Astrocyte (in vitro differentiated cells and primary cell): ENCODE measurements around the gene EMC10. TPM values are rescaled to one million over a fixed set of nuclear protein-coding genes. Genes with fewer than 3 reads are reported as not detected.
"Not testable (repeated sequence)": the region's sequence is repeated elsewhere in the genome, so short reads cannot be mapped to it uniquely, and the experiment has no call there.

Source experiments
- DNase-seq: peaks from one replicate; pipeline ENCODE4 v3.0.0-alpha.2; 2010; ENCODE audit warnings: low read depth
- FAIRE-seq: peaks from 2 replicates; lab custom pipeline; 2011; peaks lifted over from hg19 to GRCh38; lab: Jason Lieb, UNC
- H2AFZ ChIP-seq: 2 replicates; pipeline ENCODE4 v1.6.0; 2012; ENCODE audit warnings: low read depth, low read length, inconsistent platforms
- H3K27ac ChIP-seq: 2 replicates; pipeline ENCODE4 v1.5.1; 2011; ENCODE audit warnings: low read depth, low read length, inconsistent platforms
- H3K27me3 ChIP-seq: 2 replicates; pipeline ENCODE4 v1.6.0; 2011; ENCODE audit warnings: low read length, inconsistent platforms; ENCODE audit not compliant: insufficient read depth
- H3K36me3 ChIP-seq: 2 replicates; pipeline ENCODE4 v1.5.1; 2011; ENCODE audit warnings: low read length, inconsistent platforms; ENCODE audit not compliant: insufficient read depth
- H3K4me1 ChIP-seq: 2 replicates; pipeline ENCODE4 v1.5.1; 2011; ENCODE audit warnings: low read length, inconsistent platforms; ENCODE audit not compliant: insufficient read depth
- H3K4me2 ChIP-seq: 2 replicates; pipeline ENCODE4 v1.6.0; 2012; ENCODE audit warnings: low read length, inconsistent platforms
- H3K4me3 ChIP-seq: 2 replicates; pipeline ENCODE4 v1.5.1; 2011; ENCODE audit warnings: low read depth, mild to moderate bottlenecking, low read length, inconsistent platforms; ENCODE audit not compliant: insufficient read depth
- H3K79me2 ChIP-seq: 2 replicates; pipeline ENCODE4 v1.6.0; 2012; ENCODE audit warnings: mild to moderate bottlenecking, low read length, inconsistent platforms; ENCODE audit not compliant: insufficient read depth
- H3K9ac ChIP-seq: 2 replicates; pipeline ENCODE4 v1.6.0; 2012; ENCODE audit warnings: mild to moderate bottlenecking, low read length, inconsistent platforms
- H3K9me3 ChIP-seq: 2 replicates; pipeline ENCODE4 v1.5.1; 2012; ENCODE audit warnings: low read depth, mild to moderate bottlenecking, low read length, inconsistent platforms; ENCODE audit not compliant: insufficient read depth
- H4K20me1 ChIP-seq: 2 replicates; pipeline ENCODE4 v1.6.0; 2012; ENCODE audit warnings: low read length, inconsistent platforms; ENCODE audit not compliant: insufficient read depth
- H3K27ac Mint-ChIP-seq: one replicate; pipeline ENCODE4 v1.8.0; 2021; ENCODE audit warnings: mild to moderate bottlenecking, mixed read lengths; ENCODE audit not compliant: unreplicated experiment
- H3K27me3 Mint-ChIP-seq: one replicate; pipeline ENCODE4 v1.8.0; 2021; ENCODE audit warnings: low read depth, mixed read lengths; ENCODE audit not compliant: unreplicated experiment
- H3K36me3 Mint-ChIP-seq: one replicate; pipeline ENCODE4 v1.8.0; 2021; ENCODE audit warnings: low read depth, mixed read lengths; ENCODE audit not compliant: unreplicated experiment
- H3K4me1 Mint-ChIP-seq: one replicate; pipeline ENCODE4 v1.8.0; 2021; ENCODE audit warnings: low read depth, mixed read lengths; ENCODE audit not compliant: unreplicated experiment
- H3K4me3 Mint-ChIP-seq: one replicate; pipeline ENCODE4 v1.8.0; 2021; ENCODE audit warnings: mild to moderate bottlenecking, moderate library complexity, mixed read lengths; ENCODE audit not compliant: unreplicated experiment
- H3K9me3 Mint-ChIP-seq: one replicate; pipeline ENCODE4 v1.8.0; 2021; ENCODE audit warnings: mild to moderate bottlenecking, mixed read lengths; ENCODE audit not compliant: unreplicated experiment
- CTCF ChIP-seq: IDR thresholded peaks from 2 replicates; pipeline ENCODE4 v1.5.1; 2011; ENCODE audit warnings: low read depth, mild to moderate bottlenecking, inconsistent platforms, low read length, moderate library complexity; ENCODE audit not compliant: insufficient read depth
- EZH2 ChIP-seq: IDR thresholded peaks from 2 replicates; pipeline ENCODE4 v1.6.1; 2012; ENCODE audit warnings: mild to moderate bottlenecking, low read length, inconsistent platforms; ENCODE audit not compliant: insufficient read depth
- total RNA-seq: library from RNA; stranded (reverse); gene quantifications from 2 replicates; pipeline ENCODE4 v1.2.1, GENCODE V29; 2021

EMC10 gene
- total RNA-seq, 1 donor from 2014 or later: not detected

GRCh38 chr19:50435627-50436026 lies 40.7 kb upstream of the EMC10 start:
- Histone ChIP-seq H3K27me3 (peaks cover 8% of the 10 kb centered on the region), H3K4me3 (no peak overlapping the region), H3K27ac (no peak overlapping the region), H3K4me2 (no peak overlapping the region), H3K36me3 (no peaks in the 10 kb centered on the region), H3K9ac (no peak overlapping the region), H3K4me1 (peaks cover 9% of the 10 kb centered on the region), H3K9me3 (no peaks in the 10 kb centered on the region), H2AFZ (no peak overlapping the region), H3K79me2 (no peaks in the 10 kb centered on the region), H4K20me1 (no peaks in the 10 kb centered on the region)
- peaks cover 6% of the 10 kb centered on the region for H3K9me3 Mint-ChIP-seq
- DNase-seq: no peak
- H3K27me3 Mint-ChIP-seq: peaks cover 33% of the 10 kb centered on the region
- TF ChIP-seq CTCF (no peak), EZH2 (no peak)
- no peak overlapping the region for H3K4me3 Mint-ChIP-seq
- H3K27ac Mint-ChIP-seq: no peak overlapping the region
- FAIRE-seq: no peak
- no peaks in the 10 kb centered on the region for H3K36me3 Mint-ChIP-seq
- peaks cover 3% of the 10 kb centered on the region for H3K4me1 Mint-ChIP-seq

GRCh38 chr19:50437862-50438449 lies 38.4 kb upstream of the EMC10 start:
- Mint-ChIP-seq H3K27ac (no peak overlapping the region), H3K4me1 (no peaks in the 10 kb centered on the region), H3K4me3 (no peak overlapping the region), H3K9me3 (peaks cover 6% of the 10 kb centered on the region), H3K36me3 (no peaks in the 10 kb centered on the region), H3K27me3 (peaks cover 30% of the 10 kb centered on the region)
- no peak for FAIRE-seq
- no peak overlapping the region for H3K27ac ChIP-seq
- H3K4me3 ChIP-seq: no peak overlapping the region
- DNase-seq: no peak
- no peak overlapping the region for H3K4me2 ChIP-seq
- TF ChIP-seq EZH2: no peak
- no peak for TF ChIP-seq CTCF
- H3K9me3 ChIP-seq: no peaks in the 10 kb centered on the region
- H3K36me3 ChIP-seq: no peaks in the 10 kb centered on the region
- H2AFZ ChIP-seq: no peak overlapping the region
- no peaks in the 10 kb centered on the region for H3K79me2 ChIP-seq
- H4K20me1 ChIP-seq: no peaks in the 10 kb centered on the region
- H3K4me1 ChIP-seq: no peaks in the 10 kb centered on the region
- H3K9ac ChIP-seq: no peak overlapping the region
- peaks cover 3% of the 10 kb centered on the region for H3K27me3 ChIP-seq

- not testable (repeated sequence) for H3K4me3 Mint-ChIP-seq, H3K9me3 Mint-ChIP-seq, H3K4me2 ChIP-seq, H3K4me1 Mint-ChIP-seq, FAIRE-seq, H3K9me3 ChIP-seq, H3K9ac ChIP-seq, H2AFZ ChIP-seq, H3K36me3 Mint-ChIP-seq, DNase-seq, H3K27ac ChIP-seq, H4K20me1 ChIP-seq, H3K27me3 ChIP-seq, H3K4me3 ChIP-seq, H3K36me3 ChIP-seq, H3K4me1 ChIP-seq, H3K79me2 ChIP-seq, H3K27ac Mint-ChIP-seq
- peaks cover 24% of the 10 kb centered on the region for H3K27me3 Mint-ChIP-seq
These were observed 37.2 kb upstream of the EMC10 start for GRCh38 chr19:50439130-50439529.
